AG08395 (cell line): ENCODE results near the gene TDRD7.

Source experiments
- DNase-seq: peaks from one replicate; pipeline ENCODE4 v3.0.0; 2012; ENCODE audit warnings: mixed read lengths, low spot score

The TDRD7 gene

GRCh38 chr9:97527626-97528528, 116.0 kb downstream of the TDRD7 start:
- no peak for DNase-seq

GRCh38 chr9:97528529-97529230, 116.8 kb downstream of the TDRD7 start:
- no peak for DNase-seq

GRCh38 chr9:97529363-97530076, 117.6 kb downstream of the TDRD7 start:
- DNase-seq: no peak

- no peak for DNase-seq
These were observed 120.0 kb downstream of the TDRD7 start for GRCh38 chr9:97531888-97532376.

- DNase-seq: no peak
These were observed 122.3 kb downstream of the TDRD7 start for GRCh38 chr9:97534185-97534584.

- no peak for DNase-seq
These were observed 123.2 kb downstream of the TDRD7 start for GRCh38 chr9:97534961-97535594.

GRCh38 chr9:97535771-97536170, 123.9 kb downstream of the TDRD7 start:
- DNase-seq: no peak

GRCh38 chr9:97536480-97536879, 124.6 kb downstream of the TDRD7 start:
- DNase-seq: no peak

GRCh38 chr9:97543561-97543960, 131.7 kb downstream of the TDRD7 start:
- no peak for DNase-seq

GRCh38 chr9:97545486-97545885, 133.6 kb downstream of the TDRD7 start:
- DNase-seq: no peak
